Dermis lymphatic vessel endothelial cell (primary cell): Measurements from ENCODE around the gene FARP2. TPM values are rescaled to one million over a fixed set of nuclear protein-coding genes. Genes with fewer than 3 reads are reported as not detected.

Source experiments
- total RNA-seq: library from RNA; depleted of rRNA; stranded (reverse); fragments of >200 nt; gene quantifications from 2 replicates; pipeline ENCODE4 v1.2.1, GENCODE V29; 2014

FARP2 gene
- total RNA-seq: 42.1 and 56.5 TPM in 2 replicates

GRCh38 chr2:241355983-241356870 is at the start of gene FARP2:
Gene FARP2, plus strand, starts transcription at chr2:241356285. Its CDS starts 16,823 bp downstream, at chr2:241373108.

GRCh38 chr2:241315093-241315878 is 40.8 kb upstream of the FARP2 start, which contains the start of gene HDLBP:
Gene HDLBP, minus strand, starts transcription at chr2:241315672. Its CDS starts 48,803 bp downstream, at chr2:241266869.

GRCh38 chr2:241315879-241316631 is 40.0 kb upstream of the FARP2 start, which contains the start of gene SEPTIN2:
Gene SEPTIN2, plus strand, starts transcription at chr2:241315925. Its CDS starts 8,308 bp downstream, at chr2:241324233.

DNA sequence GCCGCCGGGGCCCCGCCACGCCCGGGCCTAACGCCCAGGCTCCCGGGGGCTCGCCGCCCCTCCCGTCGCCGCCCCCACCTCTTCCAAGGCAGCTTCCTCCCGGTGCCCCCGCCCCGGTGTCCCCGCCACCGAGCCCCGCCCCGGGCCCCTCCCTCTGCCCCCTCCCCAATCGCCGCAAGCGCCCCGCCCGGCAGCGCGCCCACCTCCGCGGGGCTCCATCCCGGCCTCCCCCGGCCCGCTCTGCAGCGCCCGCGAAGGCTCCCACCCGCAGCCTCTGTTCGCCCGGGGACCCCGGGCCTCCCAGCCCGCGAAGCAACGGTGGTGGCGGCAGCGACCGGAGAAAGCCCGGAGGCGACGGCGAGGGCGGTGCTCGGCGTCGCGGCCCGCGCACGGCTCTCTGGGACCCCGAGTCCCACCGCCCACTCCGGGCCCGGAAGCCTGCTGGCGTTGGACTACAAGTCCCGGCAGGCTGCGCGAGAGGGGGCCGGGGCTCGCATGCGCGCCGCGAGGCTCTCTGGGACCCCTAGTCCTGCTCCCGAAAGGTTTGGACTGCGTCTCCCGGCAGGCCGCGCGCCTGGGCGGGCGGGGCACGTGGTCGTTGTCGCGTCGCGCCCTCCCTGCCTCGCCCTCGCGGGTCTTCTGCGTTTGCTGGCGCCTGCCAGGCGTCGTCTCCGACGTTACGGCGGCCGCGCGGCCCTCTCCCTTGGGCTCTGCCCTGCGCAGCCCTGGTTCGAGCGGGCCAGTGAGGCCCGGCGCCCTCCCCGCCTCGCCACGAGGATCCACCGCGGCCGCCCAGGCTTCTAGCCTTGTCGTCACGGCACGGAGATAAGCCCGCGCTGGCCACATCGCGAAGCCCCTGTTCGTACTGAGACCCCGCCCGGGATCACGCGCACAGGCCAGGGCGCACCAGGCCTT is 152.4 kb downstream of the FARP2 start, which contains the start of gene STK25:
STK25 (minus strand) TSS at position 345 of the 915 bp plus-strand sequence. CDS start 549 bp downstream, outside the sequence.

Other genes with a start within 250 kb of the FARP2 start
- gene PASK, start 206.8 kb upstream of the FARP2 start, total RNA-seq: 5.9 and 27.3 TPM in 2 replicates
- 42.2 and 73.9 TPM in 2 replicates for gene PPP1R7, start 205.8 kb upstream of the FARP2 start, total RNA-seq
- gene ANO7, start 167.6 kb upstream of the FARP2 start, total RNA-seq: 1.2 and 3.0 TPM in 2 replicates
- gene HDLBP, start 40.6 kb upstream of the FARP2 start, total RNA-seq: 759 and 892 TPM in 2 replicates
- gene SEPTIN2, start 40.4 kb upstream of the FARP2 start, total RNA-seq: 493 and 676 TPM in 2 replicates
- 212 and 304 TPM in 2 replicates for gene STK25, start 152.3 kb downstream of the FARP2 start, total RNA-seq
- 23.8 and 48.5 TPM in 2 replicates for gene BOK, start 202.5 kb downstream of the FARP2 start, total RNA-seq